CD4-positive, alpha-beta T cell treated with Interleukin-17A for 1 hour (primary cell): ENCODE measurements around the gene REEP6.
"Not testable (repeated sequence)": the region's sequence is repeated elsewhere in the genome, so short reads cannot be mapped to it uniquely, and the experiment has no call there.

Experiments used
- DNase-seq: peaks from one replicate; pipeline ENCODE4 v3.0.0-alpha.2; 2020

REEP6 gene

GRCh38 chr19:1526066-1526778 is 35.2 kb downstream of the REEP6 start:
- no peak for DNase-seq

- DNase-seq: no peak
Observed at GRCh38 chr19:1526979-1527649, 36.1 kb downstream of the REEP6 start.

GRCh38 chr19:1527650-1528309 is 36.8 kb downstream of the REEP6 start:
- DNase-seq: no peak

- DNase-seq: no peak
Observed at GRCh38 chr19:1528596-1529429, 37.8 kb downstream of the REEP6 start.

GRCh38 chr19:1529430-1529816 is 38.4 kb downstream of the REEP6 start:
- no peak for DNase-seq

GRCh38 chr19:1530856-1531255 is 39.9 kb downstream of the REEP6 start:
- not testable (repeated sequence) for DNase-seq

GRCh38 chr19:1531587-1531986 is 40.6 kb downstream of the REEP6 start:
- DNase-seq: no peak

GRCh38 chr19:1532003-1532402 is 41.0 kb downstream of the REEP6 start:
- no peak for DNase-seq

- no peak for DNase-seq
Observed at GRCh38 chr19:1533510-1534150, 42.6 kb downstream of the REEP6 start.

GRCh38 chr19:1534972-1535371 is 44.0 kb downstream of the REEP6 start:
- no peak for DNase-seq

GRCh38 chr19:1535699-1536098 is 44.7 kb downstream of the REEP6 start:
- not testable (repeated sequence) for DNase-seq

GRCh38 chr19:1538978-1539377 is 48.0 kb downstream of the REEP6 start:
- no peak for DNase-seq

GRCh38 chr19:1539749-1540148 is 48.8 kb downstream of the REEP6 start:
- not testable (repeated sequence) for DNase-seq

GRCh38 chr19:1540365-1540925 is 49.5 kb downstream of the REEP6 start:
- DNase-seq: no peak
